Measurements from ENCODE around the gene MAGI1. TPM values are rescaled to one million over a fixed set of nuclear protein-coding genes. Genes with fewer than 3 reads are reported as not detected.

Gene MAGI1
- total RNA-seq, 3 donors from 2014 or later (not counting 1 experiment from before 2014, with no cell fraction given): not detected

- ATAC-seq (no peak), DNase-seq (no peak)
- Histone ChIP-seq H3K4me1 (ENCODE audit: control insufficient read depth, insufficient read depth, low read length) (no peaks in the 10 kb centered on the region), H3K9me3 (ENCODE audit: control insufficient read depth, insufficient read depth, low read length) (no peaks in the 10 kb centered on the region), H3K27me3 (ENCODE audit: control insufficient read depth, insufficient read depth, low read length) (no peaks in the 10 kb centered on the region), H3K4me3 (ENCODE audit: low read length) (no peak overlapping the region), H3K36me3 (ENCODE audit: control insufficient read depth, insufficient read depth, low read length) (no peaks in the 10 kb centered on the region), H3K27ac (ENCODE audit: low read length) (no peak overlapping the region)
- H3K27ac Mint-ChIP-seq: no peak overlapping the region
- intact Hi-C loops (cut with micrococcal nuclease): no loop called here
- H3K9me3 Mint-ChIP-seq: no peaks in the 10 kb centered on the region
- H3K4me3 Mint-ChIP-seq: no peak overlapping the region
- no peaks in the 10 kb centered on the region for H3K27me3 Mint-ChIP-seq (ENCODE audit: low read depth in 2 of 2)
- TF ChIP-seq, protein P1, sequence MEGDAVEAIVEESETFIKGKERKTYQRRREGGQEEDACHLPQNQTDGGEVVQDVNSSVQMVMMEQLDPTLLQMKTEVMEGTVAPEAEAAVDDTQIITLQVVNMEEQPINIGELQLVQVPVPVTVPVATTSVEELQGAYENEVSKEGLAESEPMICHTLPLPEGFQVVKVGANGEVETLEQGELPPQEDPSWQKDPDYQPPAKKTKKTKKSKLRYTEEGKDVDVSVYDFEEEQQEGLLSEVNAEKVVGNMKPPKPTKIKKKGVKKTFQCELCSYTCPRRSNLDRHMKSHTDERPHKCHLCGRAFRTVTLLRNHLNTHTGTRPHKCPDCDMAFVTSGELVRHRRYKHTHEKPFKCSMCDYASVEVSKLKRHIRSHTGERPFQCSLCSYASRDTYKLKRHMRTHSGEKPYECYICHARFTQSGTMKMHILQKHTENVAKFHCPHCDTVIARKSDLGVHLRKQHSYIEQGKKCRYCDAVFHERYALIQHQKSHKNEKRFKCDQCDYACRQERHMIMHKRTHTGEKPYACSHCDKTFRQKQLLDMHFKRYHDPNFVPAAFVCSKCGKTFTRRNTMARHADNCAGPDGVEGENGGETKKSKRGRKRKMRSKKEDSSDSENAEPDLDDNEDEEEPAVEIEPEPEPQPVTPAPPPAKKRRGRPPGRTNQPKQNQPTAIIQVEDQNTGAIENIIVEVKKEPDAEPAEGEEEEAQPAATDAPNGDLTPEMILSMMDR (IDR thresholded peaks at IDR 0.05): no peak
- WGBS (ENCODE audit: insufficient coverage): 59% methylated on average over 2 of the region's 2 CpGs
- no peaks in the 10 kb centered on the region for H3K4me1 Mint-ChIP-seq
- no peaks in the 10 kb centered on the region for H3K36me3 Mint-ChIP-seq
Measured at GRCh38 chr3:66012711-66013110, 26.0 kb downstream of the MAGI1 start.

DNA sequence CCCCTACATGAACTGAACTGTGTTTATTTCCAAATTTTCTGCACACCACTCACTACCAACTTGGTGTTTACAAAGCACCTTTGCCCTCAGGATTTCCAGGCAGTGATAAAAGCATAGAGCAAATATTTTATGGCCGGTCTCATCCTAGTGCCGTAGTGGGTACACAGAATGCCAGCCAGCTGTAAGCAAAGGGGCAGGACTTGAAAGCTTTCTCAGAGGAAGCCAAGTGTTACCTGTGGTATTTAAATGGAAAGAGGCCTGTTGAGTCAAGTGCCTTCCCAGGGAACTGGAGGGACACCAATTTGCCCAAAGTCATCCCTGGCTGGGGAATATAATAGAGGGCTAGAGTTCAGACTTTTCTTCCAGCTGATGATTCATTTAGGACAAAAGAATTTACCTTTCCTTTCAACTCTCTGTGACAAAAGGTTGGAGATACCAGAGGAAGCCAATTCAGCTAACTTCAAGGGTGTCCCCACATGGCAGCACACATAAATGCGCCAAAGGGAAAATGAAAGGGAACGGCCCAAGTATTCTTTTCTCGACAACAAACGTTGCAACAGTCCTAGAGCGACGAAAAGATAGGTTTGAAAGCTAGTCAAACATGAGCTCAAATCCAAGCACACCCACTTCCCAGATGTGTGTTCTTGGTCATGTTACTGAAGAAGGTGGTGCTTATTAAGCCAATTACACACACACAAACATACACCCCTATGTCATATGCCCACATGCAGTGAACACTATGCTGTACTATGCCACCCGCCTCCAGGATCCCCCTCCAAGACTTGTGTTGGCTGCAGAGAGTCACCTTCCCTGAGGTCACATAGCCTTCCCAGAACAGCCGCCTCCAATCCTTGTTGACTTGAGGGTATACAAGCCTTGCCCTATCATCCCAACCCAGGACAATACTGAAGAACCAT lies 27.7 kb downstream of the MAGI1 start:
- 92% methylated on average over 10 of the region's 10 CpGs for WGBS (ENCODE audit: insufficient coverage)
- TF ChIP-seq, protein P1 (IDR thresholded peaks at IDR 0.05): no peak
- no peak overlapping the region for H3K4me3 ChIP-seq (ENCODE audit: low read length)
- H3K4me1 ChIP-seq (ENCODE audit: control insufficient read depth, insufficient read depth, low read length): no peaks in the 10 kb centered on the region
- no peak for ATAC-seq
- H3K9me3 Mint-ChIP-seq: no peaks in the 10 kb centered on the region
- no peak overlapping the region for H3K4me3 Mint-ChIP-seq
- H3K27me3 ChIP-seq (ENCODE audit: control insufficient read depth, insufficient read depth, low read length): no peaks in the 10 kb centered on the region
- H3K27me3 Mint-ChIP-seq (ENCODE audit: low read depth in 2 of 2): no peaks in the 10 kb centered on the region
- no peaks in the 10 kb centered on the region for H3K4me1 Mint-ChIP-seq
- no peaks in the 10 kb centered on the region for H3K36me3 ChIP-seq (ENCODE audit: control insufficient read depth, insufficient read depth, low read length)
- DNase-seq: no peak
- H3K9me3 ChIP-seq (ENCODE audit: control insufficient read depth, insufficient read depth, low read length): no peaks in the 10 kb centered on the region
- H3K27ac Mint-ChIP-seq: no peak overlapping the region
- no peak overlapping the region for H3K27ac ChIP-seq (ENCODE audit: low read length)
- intact Hi-C loops (cut with micrococcal nuclease): no loop called here
- no peaks in the 10 kb centered on the region for H3K36me3 Mint-ChIP-seq

DNA sequence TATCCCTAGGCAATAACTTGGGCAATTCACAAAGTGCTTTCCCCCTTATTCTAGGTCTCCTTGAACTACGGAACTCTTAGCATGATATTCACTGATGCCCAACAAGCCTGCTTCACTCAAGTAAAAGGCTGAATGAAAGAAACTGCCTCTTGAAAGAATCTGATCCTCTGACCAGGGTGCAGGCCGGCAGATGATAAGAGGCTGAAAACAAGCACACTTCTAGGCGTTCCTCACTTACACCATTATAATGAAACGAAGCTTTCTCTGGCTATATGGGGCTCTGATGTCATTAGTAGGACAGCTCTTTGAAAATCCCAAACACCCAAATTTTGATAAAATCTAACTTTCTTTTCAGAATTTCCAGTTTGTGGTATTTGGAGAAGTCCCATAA lies 28.4 kb downstream of the MAGI1 start:
- Mint-ChIP-seq H3K9me3 (no peaks in the 10 kb centered on the region), H3K27me3 (ENCODE audit: low read depth in 2 of 2) (no peaks in the 10 kb centered on the region), H3K4me1 (no peaks in the 10 kb centered on the region), H3K36me3 (no peaks in the 10 kb centered on the region), H3K4me3 (no peak overlapping the region), H3K27ac (no peak overlapping the region)
- intact Hi-C loops (cut with micrococcal nuclease): no loop called here
- H3K4me1 ChIP-seq (ENCODE audit: control insufficient read depth, insufficient read depth, low read length): no peaks in the 10 kb centered on the region
- DNase-seq: no peak
- no peaks in the 10 kb centered on the region for H3K27me3 ChIP-seq (ENCODE audit: control insufficient read depth, insufficient read depth, low read length)
- 88% methylated on average over 4 of the region's 4 CpGs for WGBS (ENCODE audit: insufficient coverage)
- no peaks in the 10 kb centered on the region for H3K9me3 ChIP-seq (ENCODE audit: control insufficient read depth, insufficient read depth, low read length)
- H3K4me3 ChIP-seq (ENCODE audit: low read length): no peak overlapping the region
- TF ChIP-seq, protein P1 (IDR thresholded peaks at IDR 0.05): no peak
- ATAC-seq: no peak
- no peaks in the 10 kb centered on the region for H3K36me3 ChIP-seq (ENCODE audit: control insufficient read depth, insufficient read depth, low read length)
- no peak overlapping the region for H3K27ac ChIP-seq (ENCODE audit: low read length)

Measured in natural killer cell (primary cell).